ENCODE data around the gene STYXL2. TPM values are rescaled to one million over a fixed set of nuclear protein-coding genes. Genes with fewer than 3 reads are reported as not detected.

Gene STYXL2
- total RNA-seq, 3 donors from 2014 or later (not counting 1 experiment from before 2014, with no cell fraction given): not detected

DNA sequence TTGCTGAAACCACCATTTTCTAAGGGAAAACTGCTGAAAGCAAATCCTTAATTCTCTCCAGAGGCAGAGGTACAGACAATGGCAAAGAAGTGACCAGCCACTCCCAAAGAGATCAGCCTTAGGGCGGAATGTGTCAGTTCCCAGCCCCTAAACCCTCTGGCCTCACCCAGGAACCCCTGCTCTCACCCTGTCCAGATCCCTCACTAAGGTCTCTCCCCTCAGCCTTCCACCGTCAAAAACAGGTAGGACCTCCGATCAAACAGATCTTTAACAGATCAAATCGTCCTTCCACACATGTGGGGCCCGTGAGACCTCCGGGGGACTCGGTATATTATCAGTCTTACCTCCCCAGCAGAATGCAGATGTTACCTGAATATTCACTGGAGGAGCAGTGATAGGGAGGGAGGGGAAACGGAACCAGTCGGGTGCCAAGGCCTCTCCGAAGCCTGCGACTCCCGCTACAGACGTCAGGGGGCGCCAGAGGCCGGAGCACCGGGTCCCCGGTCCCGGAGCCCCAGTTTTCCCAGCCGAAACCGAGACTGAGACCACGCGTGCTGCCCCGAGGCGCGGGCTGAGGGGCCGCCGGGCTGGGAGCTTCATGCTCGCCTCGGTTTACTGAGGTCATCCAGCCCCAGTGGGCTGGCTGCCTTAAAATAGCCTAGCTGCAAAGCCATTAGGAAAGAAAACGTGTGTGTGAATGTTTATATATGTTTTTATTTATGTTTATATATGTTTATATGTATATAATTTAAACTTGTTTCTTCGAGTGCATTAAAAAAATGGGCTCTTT, 27.3 kb upstream of the STYXL2 start:
- 10% methylated on average over 28 of the region's 31 CpGs for WGBS (ENCODE audit: insufficient coverage)
- Histone ChIP-seq H3K36me3 (ENCODE audit: control insufficient read depth, insufficient read depth, low read length) (no peaks in the 10 kb centered on the region), H3K4me3 (ENCODE audit: low read length) (no peak overlapping the region), H3K27ac (ENCODE audit: low read length) (no peak overlapping the region), H3K4me1 (ENCODE audit: control insufficient read depth, insufficient read depth, low read length) (peaks cover 8% of the 10 kb centered on the region), H3K9me3 (ENCODE audit: control insufficient read depth, insufficient read depth, low read length) (no peaks in the 10 kb centered on the region), H3K27me3 (ENCODE audit: control insufficient read depth, insufficient read depth, low read length) (no peaks in the 10 kb centered on the region)
- Mint-ChIP-seq H3K36me3 (no peaks in the 10 kb centered on the region), H3K9me3 (no peaks in the 10 kb centered on the region), H3K27me3 (ENCODE audit: low read depth in 2 of 2) (no peaks in the 10 kb centered on the region), H3K27ac (no peak overlapping the region), H3K4me3 (peak overlapping the region; percentile 38), H3K4me1 (peaks cover 0 to 16% of the 10 kb centered on the region in 2 donors)
- TF ChIP-seq, protein P1, sequence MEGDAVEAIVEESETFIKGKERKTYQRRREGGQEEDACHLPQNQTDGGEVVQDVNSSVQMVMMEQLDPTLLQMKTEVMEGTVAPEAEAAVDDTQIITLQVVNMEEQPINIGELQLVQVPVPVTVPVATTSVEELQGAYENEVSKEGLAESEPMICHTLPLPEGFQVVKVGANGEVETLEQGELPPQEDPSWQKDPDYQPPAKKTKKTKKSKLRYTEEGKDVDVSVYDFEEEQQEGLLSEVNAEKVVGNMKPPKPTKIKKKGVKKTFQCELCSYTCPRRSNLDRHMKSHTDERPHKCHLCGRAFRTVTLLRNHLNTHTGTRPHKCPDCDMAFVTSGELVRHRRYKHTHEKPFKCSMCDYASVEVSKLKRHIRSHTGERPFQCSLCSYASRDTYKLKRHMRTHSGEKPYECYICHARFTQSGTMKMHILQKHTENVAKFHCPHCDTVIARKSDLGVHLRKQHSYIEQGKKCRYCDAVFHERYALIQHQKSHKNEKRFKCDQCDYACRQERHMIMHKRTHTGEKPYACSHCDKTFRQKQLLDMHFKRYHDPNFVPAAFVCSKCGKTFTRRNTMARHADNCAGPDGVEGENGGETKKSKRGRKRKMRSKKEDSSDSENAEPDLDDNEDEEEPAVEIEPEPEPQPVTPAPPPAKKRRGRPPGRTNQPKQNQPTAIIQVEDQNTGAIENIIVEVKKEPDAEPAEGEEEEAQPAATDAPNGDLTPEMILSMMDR (IDR thresholded peaks at IDR 0.05): peak; percentile 99
- intact Hi-C loops (cut with micrococcal nuclease): loop anchor here (1.0 to 10.0 kb wide), 6 partner anchors 63 to 491 kb away; partner anchors contain the start of gene POU2F1
- peak; percentile 83 to 100 (median 98) for ATAC-seq
- peak; percentile 81 to 85 for DNase-seq

DNA sequence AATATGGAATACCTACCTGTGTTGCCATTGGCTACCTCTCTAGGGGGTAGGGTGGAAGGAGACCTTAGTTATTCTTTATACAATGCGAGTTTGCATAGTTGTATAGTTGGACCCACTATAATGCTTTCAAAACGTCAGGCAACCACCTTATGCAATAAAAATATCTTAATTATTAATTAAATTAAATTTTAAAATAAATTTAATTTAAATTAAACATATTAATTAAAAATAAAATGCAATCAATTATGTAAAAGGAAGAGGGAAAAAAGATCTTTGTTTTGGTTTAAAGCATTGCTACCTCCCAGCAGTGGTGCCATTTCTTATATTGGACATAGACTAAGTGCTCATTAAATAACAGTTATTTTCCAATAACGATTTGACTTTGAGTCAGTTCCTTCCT, 26.0 kb upstream of the STYXL2 start:
- TF ChIP-seq, protein P1 (IDR thresholded peaks at IDR 0.05): no peak
- no CpG with 5 or more reads among the region's 3 CpGs for WGBS (ENCODE audit: insufficient coverage)
- Histone ChIP-seq H3K27ac (ENCODE audit: low read length) (no peak overlapping the region), H3K9me3 (ENCODE audit: control insufficient read depth, insufficient read depth, low read length) (no peaks in the 10 kb centered on the region), H3K27me3 (ENCODE audit: control insufficient read depth, insufficient read depth, low read length) (no peaks in the 10 kb centered on the region), H3K4me1 (ENCODE audit: control insufficient read depth, insufficient read depth, low read length) (peaks cover 8% of the 10 kb centered on the region), H3K36me3 (ENCODE audit: control insufficient read depth, insufficient read depth, low read length) (no peaks in the 10 kb centered on the region), H3K4me3 (ENCODE audit: low read length) (no peak overlapping the region)
- Mint-ChIP-seq H3K4me3 (no peak overlapping the region), H3K27ac (no peak overlapping the region), H3K4me1 (peaks cover 0 to 16% of the 10 kb centered on the region in 2 donors), H3K9me3 (no peaks in the 10 kb centered on the region), H3K27me3 (ENCODE audit: low read depth in 2 of 2) (no peaks in the 10 kb centered on the region), H3K36me3 (no peaks in the 10 kb centered on the region)
- ATAC-seq: no peak
- intact Hi-C loops (cut with micrococcal nuclease): loop anchor here (2.0 to 10.0 kb wide), 5 partner anchors 153 to 489 kb away; partner anchors contain the start of gene POU2F1
- DNase-seq: no peak

DNA sequence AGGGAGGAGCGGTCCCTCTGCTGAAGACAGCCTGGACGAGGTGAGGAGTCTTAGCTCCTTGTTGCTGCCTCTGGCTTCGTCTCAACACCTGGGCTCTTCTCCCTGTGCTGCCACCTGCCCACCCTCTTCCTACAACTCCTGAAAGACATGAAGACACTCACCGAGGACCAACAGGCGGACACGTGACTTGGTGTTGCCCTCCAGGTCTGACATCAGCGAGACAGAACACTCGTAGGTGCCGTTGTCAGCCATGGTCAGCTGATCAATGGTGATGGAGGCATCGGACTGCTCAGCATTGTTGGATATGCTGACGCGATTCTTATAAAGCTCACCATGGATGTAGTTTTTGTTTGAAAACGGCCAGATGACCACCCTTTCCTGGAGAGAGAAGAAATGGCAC, 25.1 kb upstream of the STYXL2 start:
- peaks cover 8% of the 10 kb centered on the region for H3K4me1 ChIP-seq (ENCODE audit: control insufficient read depth, insufficient read depth, low read length)
- intact Hi-C loops (cut with micrococcal nuclease): loop anchor here (5.0 to 10.0 kb wide), 3 partner anchors 336 to 489 kb away; no protein-coding TSS in a partner anchor

More for the DNA sequence above, 25.1 kb upstream of the STYXL2 start:
- Mint-ChIP-seq H3K36me3 (no peaks in the 10 kb centered on the region), H3K4me3 (no peak overlapping the region), H3K27ac (no peak overlapping the region), H3K27me3 (ENCODE audit: low read depth in 2 of 2) (no peaks in the 10 kb centered on the region), H3K9me3 (no peaks in the 10 kb centered on the region), H3K4me1 (peaks cover 0 to 16% of the 10 kb centered on the region in 2 donors)
- Histone ChIP-seq H3K4me3 (ENCODE audit: low read length) (no peak overlapping the region), H3K9me3 (ENCODE audit: control insufficient read depth, insufficient read depth, low read length) (no peaks in the 10 kb centered on the region), H3K36me3 (ENCODE audit: control insufficient read depth, insufficient read depth, low read length) (no peaks in the 10 kb centered on the region), H3K27ac (ENCODE audit: low read length) (no peak overlapping the region), H3K27me3 (ENCODE audit: control insufficient read depth, insufficient read depth, low read length) (no peaks in the 10 kb centered on the region)
- 91% methylated on average over 13 of the region's 13 CpGs for WGBS (ENCODE audit: insufficient coverage)
- no peak for ATAC-seq
- DNase-seq: peak in 1 of 2 donors; percentile 10
- TF ChIP-seq, protein P1 (IDR thresholded peaks at IDR 0.05): no peak
